IMR-90 (cell line): ENCODE measurements around the gene IGF2BP1. TPM values are rescaled to one million over a fixed set of nuclear protein-coding genes. Genes with fewer than 3 reads are reported as not detected.

Source experiments
- ATAC-seq: fragments of 200-7000 bp; cut with Tn5 transposase; 2 replicates; pipeline ENCODE4 v1.9.1; 2020; ENCODE audit warnings: low read depth, mild to moderate bottlenecking, moderate library complexity
- BruUV-seq: library from RNA; stranded (reverse); fragments of 400-500 nt; replicated peaks from 2 replicates; lab custom pipeline; 2021; lab: Mats Ljungman, UMichigan
- CTCF ChIA-PET: fragments of 300-600 bp; formaldehyde crosslinking; extraction: SDS; loops from one replicate; lab custom pipeline; 2021; ENCODE audit warnings: antibody characterized with exemption; lab: Yijun Ruan, JAX
- POLR2A ChIA-PET: fragments of 300-600 bp; sonication (Branson Sonifier 250); formaldehyde crosslinking; loops from one replicate; lab custom pipeline; 2022; ENCODE audit warnings: antibody characterized with exemption; ENCODE audit not compliant: unreplicated experiment; lab: Charles Lee
- DNase-seq: peaks from one replicate; pipeline ENCODE4 v3.0.0; 2013
- H2AFZ ChIP-seq: replicated peaks from 2 replicates; pipeline ENCODE3; 2013; ENCODE audit warnings: low read length, mild to moderate bottlenecking; ENCODE audit not compliant: poor library complexity
- H2AK5ac ChIP-seq: 2 replicates; pipeline ENCODE4 v1.6.1; 2013; ENCODE audit warnings: low read depth, low read length, inconsistent platforms
- H2AK9ac ChIP-seq: replicated peaks from 2 replicates; pipeline ENCODE3; 2013; ENCODE audit warnings: mild to moderate bottlenecking, low read depth, low read length, moderate library complexity; ENCODE audit not compliant: poor library complexity
- H2BK120ac ChIP-seq: 2 replicates; pipeline ENCODE4 v1.6.1; 2013; ENCODE audit warnings: low read depth, low read length, inconsistent platforms
- H2BK15ac ChIP-seq: 3 replicates; pipeline ENCODE4 v1.6.1; 2013; ENCODE audit warnings: low read depth, low read length, inconsistent platforms
- H2BK20ac ChIP-seq: 2 replicates; pipeline ENCODE4 v1.6.1; 2013; ENCODE audit warnings: low read depth, mild to moderate bottlenecking, inconsistent platforms, low read length, moderate library complexity
- H2BK5ac ChIP-seq: 2 replicates; pipeline ENCODE4 v1.6.1; 2013; ENCODE audit warnings: mild to moderate bottlenecking, low read depth, low read length, inconsistent platforms; ENCODE audit not compliant: poor library complexity, severe bottlenecking
- H3K14ac ChIP-seq: replicated peaks from 2 replicates; pipeline ENCODE4 v1.6.1; 2013; ENCODE audit warnings: low read depth, low read length, inconsistent platforms
- H3K18ac ChIP-seq: 2 replicates; pipeline ENCODE4 v1.6.1; 2013; ENCODE audit warnings: low read depth, low read length, control low read depth
- H3K23ac ChIP-seq: 2 replicates; pipeline ENCODE4 v1.6.1; 2013; ENCODE audit warnings: low read depth, low read length, inconsistent platforms
- H3K27ac ChIP-seq: 2 replicates; pipeline ENCODE4 v1.5.1; 2013; ENCODE audit warnings: mild to moderate bottlenecking, control low read depth, low read length; ENCODE audit not compliant: insufficient read depth
- H3K27me3 ChIP-seq: 2 replicates; pipeline ENCODE4 v1.6.1; 2013; ENCODE audit warnings: low read length; ENCODE audit not compliant: control insufficient read depth, insufficient read depth
- H3K36me3 ChIP-seq: 2 replicates; pipeline ENCODE4 v1.6.1; 2013; ENCODE audit warnings: low read length, mixed read lengths; ENCODE audit not compliant: control insufficient read depth, insufficient read depth
- H3K4ac ChIP-seq: 2 replicates; pipeline ENCODE4 v1.6.1; 2013; ENCODE audit warnings: low read depth, low read length, inconsistent platforms
- H3K4me1 ChIP-seq: 2 replicates; pipeline ENCODE4 v1.6.1; 2013; ENCODE audit warnings: low read length, mixed read lengths; ENCODE audit not compliant: control insufficient read depth, insufficient read depth
- H3K4me2 ChIP-seq: 2 replicates; pipeline ENCODE4 v1.6.1; 2013; ENCODE audit warnings: low read depth, mild to moderate bottlenecking, control low read depth, low read length, moderate library complexity
- H3K4me3 ChIP-seq: 2 replicates; pipeline ENCODE4 v1.5.1; 2013; ENCODE audit warnings: low read depth, mild to moderate bottlenecking, control low read depth, low read length, moderate library complexity; ENCODE audit not compliant: insufficient read depth
- H3K56ac ChIP-seq: 2 replicates; pipeline ENCODE4 v1.6.1; 2013; ENCODE audit warnings: low read length, inconsistent platforms; ENCODE audit not compliant: insufficient read depth; ENCODE audit errors: extremely low read depth
- H3K79me1 ChIP-seq, 2 experiments: 2 replicates each; pipeline ENCODE4 v1.6.1; 2013; ENCODE audit warnings: low read length in 2 of 2, inconsistent platforms in 1 of 2, low read depth in 1 of 2
- H3K9ac ChIP-seq: 2 replicates; pipeline ENCODE4 v1.6.1; 2013; ENCODE audit warnings: low read depth, low read length, control low read depth
- H3K9me1 ChIP-seq: 2 replicates; pipeline ENCODE4 v1.6.1; 2013; ENCODE audit warnings: low read length, inconsistent platforms; ENCODE audit not compliant: insufficient read depth
- H3K9me3 ChIP-seq: 2 replicates; pipeline ENCODE4 v1.6.1; 2013; ENCODE audit warnings: low read length; ENCODE audit not compliant: control insufficient read depth, insufficient read depth
- H4K20me1 ChIP-seq: 2 replicates; pipeline ENCODE4 v1.6.1; 2013; ENCODE audit warnings: low read length, inconsistent platforms; ENCODE audit not compliant: insufficient read depth
- H4K5ac ChIP-seq: 2 replicates; pipeline ENCODE4 v1.6.1; 2013; ENCODE audit warnings: mild to moderate bottlenecking, low read depth, low read length, control low read depth
- H4K8ac ChIP-seq, 2 experiments: 2 replicates each; pipeline ENCODE4 v1.6.1; 2013; ENCODE audit warnings: low read depth in 2 of 2, low read length in 2 of 2, control low read depth in 1 of 2, inconsistent platforms in 1 of 2
- H4K91ac ChIP-seq: 2 replicates; pipeline ENCODE4 v1.6.1; 2013; ENCODE audit warnings: low read depth, low read length, inconsistent platforms; ENCODE audit not compliant: insufficient read depth
- BHLHE40 ChIP-seq: fragments of 150-350 bp; IDR thresholded peaks from 2 replicates; pipeline ENCODE4 v1.6.1; 2016; ENCODE audit warnings: mild to moderate bottlenecking, low read depth, low read length
- CHD1 ChIP-seq: IDR thresholded peaks from 2 replicates; pipeline ENCODE4 v1.6.1; 2012; ENCODE audit warnings: low read depth, low read length, improper control_type of control experiment
- MAFK ChIP-seq: IDR thresholded peaks from 2 replicates; pipeline ENCODE4 v1.6.1; 2012; ENCODE audit warnings: low read depth, low read length, improper control_type of control experiment
- MXI1 ChIP-seq: IDR thresholded peaks from 2 replicates; pipeline ENCODE4 v1.6.1; 2012; ENCODE audit warnings: low read depth, mild to moderate bottlenecking, low read length, moderate library complexity, borderline replicate concordance
- RFX5 ChIP-seq: IDR thresholded peaks from 2 replicates; pipeline ENCODE4 v1.8.0; 2012; ENCODE audit warnings: low read depth, mild to moderate bottlenecking, low read length, moderate library complexity
- SMC3 ChIP-seq: fragments of 150-350 bp; IDR thresholded peaks from 2 replicates; pipeline ENCODE4 v1.6.1; 2016; ENCODE audit warnings: low read depth, mild to moderate bottlenecking, antibody characterized with exemption, low read length, moderate library complexity
- WGBS, 2 experiments: methylation state at CpG; one replicate each; pipeline versions ENCODE4 v1.1.5 to v1.1.7; 2013; ENCODE audit warnings: missing lambda C conversion rate in 2 of 2; ENCODE audit not compliant: insufficient read length in 1 of 2; ENCODE audit errors: extremely low coverage in 2 of 2; 5-methylcytosine and 5-hydroxymethylcytosine counted together
- dilution Hi-C: fragments of 300-500 bp; cut with HindIII; formaldehyde crosslinking; loops from one replicate; pipeline ENCODE4 v1.14.3; 2018; ENCODE audit warnings: low sequenced_read_pairs; ENCODE audit not compliant: unreplicated experiment
- in situ Hi-C: fragments of 300-500 bp; cut with MboI; formaldehyde crosslinking; loops from 3 replicates; pipeline ENCODE4 v1.14.3; 2019; ENCODE audit warnings: low sequenced_read_pairs, inconsistent platforms, mixed read lengths
- intact Hi-C: fragments of 100-400 bp; cut with micrococcal nuclease; formaldehyde crosslinking; loops from 2 replicates; pipeline ENCODE4 v1.10.0; 2022
- polyA plus RNA-seq, 3 experiments: library from polyadenylated mRNA; depleted of rRNA; stranded (reverse); fragments of >200 nt; gene quantifications; 2 replicates each; pipeline ENCODE4 v1.2.3, GENCODE V29; 2012; ENCODE audit warnings: low replicate concordance in 1 of 3
- total RNA-seq: library from RNA; depleted of rRNA; stranded (reverse); fragments of >200 nt; gene quantifications from 2 replicates; pipeline ENCODE4 v1.2.3, GENCODE V29; 2012
- TF ChIP-seq, protein P1 (sequence below): conservative IDR thresholded peaks from 2 replicates; pipeline ENCODE4 v1.5.1; 2012; ENCODE audit warnings: mild to moderate bottlenecking, low read depth, low read length, improper control_type of control experiment

Gene IGF2BP1
- total and polyA plus RNA-seq, 2 of the 4 experiments (the other 2 are of a cell fraction), result 10.2 to 13.1 TPM

DNA sequence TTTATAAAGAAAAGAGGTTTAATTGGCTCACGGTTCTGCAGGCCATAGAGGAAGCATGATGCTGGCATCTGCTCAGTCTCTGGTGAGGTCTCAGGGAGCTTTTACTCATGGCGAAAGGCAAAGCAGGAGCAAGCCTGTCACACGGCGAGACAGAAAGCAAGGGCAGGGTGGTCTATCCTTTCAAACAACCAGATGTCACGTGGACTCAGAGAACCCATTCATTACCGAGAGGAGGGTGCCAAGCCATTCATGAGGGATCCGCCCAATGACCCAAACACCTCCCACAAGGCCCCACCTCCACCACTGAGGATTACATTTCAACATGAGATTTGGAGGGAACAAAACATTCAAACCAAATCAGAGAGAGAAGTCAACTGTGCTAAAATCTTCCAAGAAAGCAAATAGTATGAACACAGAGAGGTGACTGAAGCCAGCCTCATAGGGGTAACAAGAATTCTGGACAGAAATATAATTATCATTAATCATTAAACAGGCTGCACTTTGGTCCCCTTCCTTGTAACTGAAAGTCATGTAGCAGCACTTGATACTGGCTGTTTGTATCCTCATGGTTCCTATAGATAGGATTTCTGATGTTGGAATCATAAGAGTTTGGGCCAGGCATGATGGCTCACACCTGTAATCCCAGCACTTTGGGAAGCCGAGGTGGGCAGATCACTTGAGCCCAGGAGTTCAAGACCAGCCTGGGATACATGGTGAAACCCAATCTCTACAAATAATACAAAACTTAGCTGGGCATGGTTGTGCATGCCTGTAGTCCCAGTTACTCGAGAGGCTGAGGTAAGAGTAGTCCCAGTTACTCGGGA lies 82.9 kb downstream of the IGF2BP1 start:
- H3K14ac ChIP-seq, result no peak overlapping the region
- H3K27ac ChIP-seq, result no peak overlapping the region
- no peak overlapping the region for H3K4me2 ChIP-seq
- H3K4me1 ChIP-seq, result peaks cover 12% of the 10 kb centered on the region
- ATAC-seq (no peak), DNase-seq (no peak)
- H3K18ac ChIP-seq, result no peak overlapping the region
- H3K56ac ChIP-seq, result no peak overlapping the region
- peaks cover 7% of the 10 kb centered on the region for H3K9me1 ChIP-seq
- intact Hi-C loops (no loop called here), in situ Hi-C loops (no loop called here), dilution Hi-C loops (no loop called here)
- H4K91ac ChIP-seq, result no peak overlapping the region
- H3K4me3 ChIP-seq, result no peak overlapping the region
- no peak overlapping the region for H2BK20ac ChIP-seq
- 0 out of 2 replicates have a peak, but pooled peaks cover 2% of the 10 kb centered on the region for H3K9me3 ChIP-seq
- H2AK5ac ChIP-seq, result peak overlapping the region; percentile 61
- H3K27me3 ChIP-seq, result peaks cover 5% of the 10 kb centered on the region
- TF ChIP-seq RFX5 (no peak), SMC3 (no peak), MAFK (no peak), BHLHE40 (no peak), MXI1 (no peak), CHD1 (no peak)
- TF ChIP-seq, protein P1, sequence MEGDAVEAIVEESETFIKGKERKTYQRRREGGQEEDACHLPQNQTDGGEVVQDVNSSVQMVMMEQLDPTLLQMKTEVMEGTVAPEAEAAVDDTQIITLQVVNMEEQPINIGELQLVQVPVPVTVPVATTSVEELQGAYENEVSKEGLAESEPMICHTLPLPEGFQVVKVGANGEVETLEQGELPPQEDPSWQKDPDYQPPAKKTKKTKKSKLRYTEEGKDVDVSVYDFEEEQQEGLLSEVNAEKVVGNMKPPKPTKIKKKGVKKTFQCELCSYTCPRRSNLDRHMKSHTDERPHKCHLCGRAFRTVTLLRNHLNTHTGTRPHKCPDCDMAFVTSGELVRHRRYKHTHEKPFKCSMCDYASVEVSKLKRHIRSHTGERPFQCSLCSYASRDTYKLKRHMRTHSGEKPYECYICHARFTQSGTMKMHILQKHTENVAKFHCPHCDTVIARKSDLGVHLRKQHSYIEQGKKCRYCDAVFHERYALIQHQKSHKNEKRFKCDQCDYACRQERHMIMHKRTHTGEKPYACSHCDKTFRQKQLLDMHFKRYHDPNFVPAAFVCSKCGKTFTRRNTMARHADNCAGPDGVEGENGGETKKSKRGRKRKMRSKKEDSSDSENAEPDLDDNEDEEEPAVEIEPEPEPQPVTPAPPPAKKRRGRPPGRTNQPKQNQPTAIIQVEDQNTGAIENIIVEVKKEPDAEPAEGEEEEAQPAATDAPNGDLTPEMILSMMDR, result no peak
- H3K9ac ChIP-seq, result no peak overlapping the region
- 100% methylated on average over 3 of the region's 10 CpGs; no CpG with 5 or more reads in 1 of the 2 experiments for WGBS, 2 experiments
- H3K79me1 ChIP-seq, result no peaks in the 10 kb centered on the region
- CTCF ChIA-PET, result no interaction called here
- no peak overlapping the region for H2BK5ac ChIP-seq
- POLR2A ChIA-PET, result no interaction called here
- H3K4ac ChIP-seq, result no peak overlapping the region
- H2BK15ac ChIP-seq, result no peak overlapping the region
- BruUV-seq, result no TSS peak
- H2AFZ ChIP-seq, result no peak overlapping the region
- no peak overlapping the region for H4K8ac ChIP-seq
- H3K23ac ChIP-seq, result no peak overlapping the region
- no peak overlapping the region for H2AK9ac ChIP-seq
- no peaks in the 10 kb centered on the region for H3K36me3 ChIP-seq
- peak overlapping the region; percentile 22; the same call in 1 of the 2 replicates for H2BK120ac ChIP-seq
- no peak overlapping the region for H4K5ac ChIP-seq
- no peaks in the 10 kb centered on the region for H4K20me1 ChIP-seq
